Mesothelial cell of epicardium (in vitro differentiated cells): ENCODE results near the gene FRMD4A. TPM values are rescaled to one million over a fixed set of nuclear protein-coding genes. Genes with fewer than 3 reads are reported as not detected.

Source experiments
- DNase-seq, 2 experiments: peaks; one replicate each; pipeline ENCODE4 v3.0.0; 2021; ENCODE audit warnings: low spot score in 2 of 2; ENCODE audit not compliant: unreplicated experiment in 2 of 2
- H3K27ac Mint-ChIP-seq: 2 replicates; pipeline ENCODE4 v1.8.0; 2021; ENCODE audit warnings: mixed read lengths
- H3K27me3 Mint-ChIP-seq: 2 replicates; pipeline ENCODE4 v1.8.0; 2021; ENCODE audit warnings: low read depth, mixed read lengths
- H3K36me3 Mint-ChIP-seq: 2 replicates; pipeline ENCODE4 v1.8.0; 2021; ENCODE audit warnings: mixed read lengths
- H3K4me1 Mint-ChIP-seq: 2 replicates; pipeline ENCODE4 v1.8.0; 2021; ENCODE audit warnings: mixed read lengths
- H3K4me3 Mint-ChIP-seq: 2 replicates; pipeline ENCODE4 v1.8.0; 2021; ENCODE audit warnings: mild to moderate bottlenecking, moderate library complexity, mixed read lengths
- H3K9me3 Mint-ChIP-seq: 2 replicates; pipeline ENCODE4 v1.8.0; 2021; ENCODE audit warnings: mixed read lengths
- CTCF ChIP-seq: fragments of 200-600 bp; sonication (generic); IDR thresholded peaks from one replicate; pipeline ENCODE4 v1.5.0; 2021; ENCODE audit warnings: antibody characterized with exemption; ENCODE audit not compliant: unreplicated experiment
- total RNA-seq: library from RNA; stranded (reverse); gene quantifications from 3 replicates; pipeline ENCODE4 v1.2.1, GENCODE V29; 2021

Gene FRMD4A
- total RNA-seq, 1 donor from 2014 or later, result 45.0 TPM

GRCh38 chr10:13944823-13945222 lies 385.9 kb downstream of the FRMD4A start:
- no peak for DNase-seq
- Mint-ChIP-seq H3K9me3 (peaks cover 9% of the 10 kb centered on the region), H3K4me3 (no peak overlapping the region), H3K36me3 (peaks cover 4% of the 10 kb centered on the region), H3K4me1 (peaks cover 27% of the 10 kb centered on the region), H3K27me3 (no peaks in the 10 kb centered on the region), H3K27ac (peak overlapping the region; percentile 24)
- TF ChIP-seq CTCF, result no peak

- Mint-ChIP-seq H3K9me3 (peaks cover 9% of the 10 kb centered on the region), H3K36me3 (peaks cover 4% of the 10 kb centered on the region), H3K4me1 (peaks cover 36% of the 10 kb centered on the region), H3K27me3 (no peaks in the 10 kb centered on the region), H3K27ac (no peak overlapping the region), H3K4me3 (no peak overlapping the region)
- no peak for DNase-seq
- no peak for TF ChIP-seq CTCF
Observed at GRCh38 chr10:13943735-13944398, 386.9 kb downstream of the FRMD4A start.

- TF ChIP-seq CTCF, result no peak
- Mint-ChIP-seq H3K27ac (no peak overlapping the region), H3K27me3 (peaks cover 12% of the 10 kb centered on the region), H3K9me3 (peaks cover 9% of the 10 kb centered on the region), H3K4me3 (no peak overlapping the region), H3K36me3 (peaks cover 4% of the 10 kb centered on the region), H3K4me1 (peaks cover 45% of the 10 kb centered on the region)
- no peak for DNase-seq
Observed at GRCh38 chr10:13942035-13942434, 388.7 kb downstream of the FRMD4A start.

- Mint-ChIP-seq H3K27me3 (peaks cover 29% of the 10 kb centered on the region), H3K36me3 (peaks cover 9% of the 10 kb centered on the region)
Observed at GRCh38 chr10:13939391-13939790, 391.3 kb downstream of the FRMD4A start.

GRCh38 chr10:13938950-13939349 lies 391.8 kb downstream of the FRMD4A start:
- Mint-ChIP-seq H3K36me3 (peaks cover 9% of the 10 kb centered on the region), H3K4me3 (no peak overlapping the region), H3K9me3 (peaks cover 15% of the 10 kb centered on the region), H3K4me1 (peaks cover 19% of the 10 kb centered on the region), H3K27ac (peak overlapping the region; percentile 37), H3K27me3 (peaks cover 29% of the 10 kb centered on the region)
- no peak for DNase-seq
- TF ChIP-seq CTCF, result no peak

More at GRCh38 chr10:13939391-13939790, 391.3 kb downstream of the FRMD4A start:
- no peak overlapping the region for H3K4me3 Mint-ChIP-seq
- H3K4me1 Mint-ChIP-seq, result peaks cover 19% of the 10 kb centered on the region
- no peak for DNase-seq
- peaks cover 15% of the 10 kb centered on the region for H3K9me3 Mint-ChIP-seq
- no peak for TF ChIP-seq CTCF
- H3K27ac Mint-ChIP-seq, result peak overlapping the region; percentile 37
